ENCODE measurements around the gene SHE.
"Not testable (repeated sequence)": the region's sequence is repeated elsewhere in the genome, so short reads cannot be mapped to it uniquely, and the experiment has no call there.

SHE gene

DNA sequence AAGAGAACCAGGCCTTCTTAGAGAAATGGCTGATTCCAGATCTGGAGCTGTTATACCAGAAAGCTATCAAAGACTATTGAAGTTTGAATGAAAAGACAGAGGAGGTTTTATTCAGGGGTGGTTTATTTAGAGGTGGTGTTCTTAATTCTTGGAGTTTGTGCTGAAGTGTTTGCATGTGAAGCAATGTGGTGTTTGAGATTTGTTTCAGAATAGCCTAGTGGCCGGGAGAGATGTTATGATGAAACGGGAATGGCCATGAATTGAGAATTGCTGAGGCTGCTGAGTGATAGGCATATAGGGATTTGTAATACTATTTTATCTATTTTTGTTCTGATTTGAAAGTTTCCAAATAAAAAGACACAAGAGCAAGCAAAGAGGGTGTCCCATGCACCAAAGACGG lies 10.5 kb upstream of the SHE start:
- no peak for DNase-seq

DNA sequence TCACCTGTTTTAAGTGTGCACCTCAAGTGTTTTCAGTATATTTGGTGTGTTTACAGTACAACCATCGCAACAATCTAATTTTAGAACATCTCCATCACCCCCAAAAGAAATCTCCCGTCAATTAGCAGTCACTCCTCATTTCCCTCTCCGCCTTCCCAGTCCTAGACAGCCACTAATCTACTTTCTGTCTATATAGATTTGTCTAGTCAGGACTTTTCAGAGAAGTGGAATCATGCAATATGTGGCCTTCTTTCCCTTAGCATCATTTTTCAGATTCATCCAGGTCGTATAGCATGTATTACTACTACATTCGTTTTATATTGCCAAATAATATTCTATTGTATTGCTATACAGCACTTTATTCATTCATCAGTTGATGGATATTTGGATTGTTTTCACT lies 1.7 kb upstream of the SHE start:
- no peak for DNase-seq

DNA sequence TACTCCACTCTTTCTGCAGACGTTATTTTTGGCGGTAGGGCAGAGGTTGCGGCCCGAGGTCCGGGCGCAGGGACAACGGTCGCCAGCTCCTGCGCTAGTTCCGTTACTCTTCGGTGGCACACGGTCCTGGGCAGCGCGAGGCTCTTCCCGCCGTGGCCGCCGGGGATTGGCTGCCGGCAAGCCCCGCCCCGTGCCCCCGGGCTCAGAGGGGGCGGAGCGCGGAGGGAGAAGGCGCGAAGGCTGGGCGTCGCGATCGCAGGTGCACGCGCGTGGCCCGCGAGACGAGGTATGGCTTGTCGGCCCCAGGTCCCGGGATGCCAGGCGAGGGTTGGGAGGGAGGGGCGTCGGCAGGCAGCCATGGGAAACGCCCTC lies 518 bp upstream of the SHE start:
- no peak for DNase-seq

DNA sequence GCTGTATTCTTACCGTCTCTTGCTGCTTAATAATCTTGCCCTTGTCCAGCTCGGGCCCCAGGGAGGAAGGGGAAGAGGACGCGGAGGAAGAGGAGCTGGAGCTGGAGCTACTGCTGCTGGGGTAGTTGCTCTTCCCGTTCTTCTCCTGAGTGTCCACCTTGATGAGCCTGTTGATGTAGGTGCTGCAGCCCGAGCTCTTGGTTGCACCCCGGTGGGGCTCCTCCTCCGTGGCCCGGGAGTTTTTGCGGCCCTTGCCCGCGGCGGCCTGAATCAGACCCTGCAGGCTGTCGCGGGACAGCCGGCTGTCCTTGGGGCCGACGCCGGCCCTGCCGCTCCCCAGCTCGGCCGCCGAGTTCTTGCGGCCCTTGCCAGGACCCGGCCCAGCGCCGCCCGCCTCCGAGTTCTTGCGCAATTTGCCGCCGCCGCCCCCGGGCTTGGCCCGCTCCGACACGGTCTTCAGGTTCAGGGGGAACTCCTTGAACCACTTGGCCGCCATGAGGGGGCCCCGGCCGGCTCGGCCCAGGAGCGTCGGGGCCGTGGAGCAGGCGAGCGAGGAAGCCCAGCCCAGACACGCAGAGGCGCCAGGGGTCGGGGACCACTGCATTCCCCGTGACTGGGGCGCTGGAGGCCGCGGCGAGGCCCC lies 668 bp downstream of the SHE start:
- peak in 1 of 2 donors; percentile 16 for DNase-seq

DNA sequence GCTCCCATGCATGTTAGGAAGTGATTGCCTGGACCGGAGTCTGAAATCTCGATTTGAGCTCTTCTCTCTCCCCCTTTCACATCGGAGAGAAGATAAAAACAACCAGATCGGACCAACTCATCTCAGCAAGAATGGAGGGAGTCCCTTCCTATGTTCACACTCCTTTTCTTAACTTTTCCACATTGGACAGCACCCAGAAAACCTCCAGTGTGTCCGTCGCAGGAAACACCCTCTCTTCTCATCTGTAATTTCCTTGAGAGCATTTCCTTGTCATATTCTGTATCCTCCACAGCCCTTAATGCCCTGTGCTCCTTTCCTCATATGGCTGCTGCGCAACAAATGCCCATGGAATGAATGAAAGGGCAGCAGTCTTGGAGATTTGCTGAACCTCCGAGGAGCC lies 1.7 kb downstream of the SHE start:
- DNase-seq: no peak

DNA sequence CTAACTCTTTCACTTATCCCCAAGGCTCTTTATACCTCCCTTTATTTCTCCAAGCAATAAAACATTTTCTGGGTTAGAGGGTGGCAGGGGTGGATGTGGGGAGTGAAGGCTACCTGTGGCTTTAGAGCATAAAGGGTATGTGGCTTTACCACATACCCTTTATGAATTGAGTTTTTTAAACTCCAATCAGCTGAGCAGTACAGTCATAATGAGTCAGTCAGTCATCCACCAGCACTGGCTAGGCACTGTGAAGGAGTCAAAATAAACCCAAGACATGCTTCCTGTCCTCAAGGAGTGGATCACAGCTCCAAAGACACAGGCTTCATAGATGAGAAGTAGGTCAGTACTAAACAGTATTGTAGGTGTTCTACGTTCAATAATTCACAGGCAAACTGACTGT lies 2.8 kb downstream of the SHE start:
- no peak for DNase-seq

DNA sequence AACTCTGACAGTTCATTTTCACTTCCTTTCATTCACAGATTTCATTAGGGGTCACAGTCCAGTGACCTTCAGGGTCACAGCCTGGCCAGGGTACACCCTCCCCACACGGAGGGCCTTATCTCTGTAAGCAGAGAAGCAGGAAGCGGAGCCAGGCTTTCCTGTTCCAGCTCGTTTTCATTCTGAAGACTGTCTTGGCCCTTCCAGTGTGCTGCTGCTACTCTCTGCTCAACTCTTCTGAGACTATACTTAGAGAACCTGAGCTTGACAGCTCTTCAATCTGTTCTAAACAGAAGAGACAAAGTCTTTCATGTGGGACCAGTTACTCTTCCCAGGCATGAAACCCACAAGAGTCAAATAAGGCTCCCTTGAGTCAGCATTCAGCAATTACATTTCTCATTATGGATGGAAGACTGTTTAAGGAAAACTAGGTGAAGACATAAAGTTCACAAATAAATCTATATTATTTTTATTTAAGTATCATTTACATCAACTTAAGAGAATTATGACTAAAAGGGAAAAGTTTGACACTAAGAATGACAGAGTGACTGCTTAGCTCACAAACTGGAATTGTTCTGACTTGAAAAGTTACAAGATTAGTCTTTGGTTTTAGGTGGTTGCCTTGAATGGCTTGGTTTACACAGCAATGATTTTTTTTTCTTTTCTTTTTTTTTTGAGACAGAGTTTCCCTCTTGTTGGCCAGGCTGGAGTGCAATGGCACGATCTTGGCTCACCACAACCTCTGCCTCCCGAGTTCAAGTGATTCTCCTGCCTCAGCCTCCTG lies 5.0 kb downstream of the SHE start:
- no peak for DNase-seq

DNA sequence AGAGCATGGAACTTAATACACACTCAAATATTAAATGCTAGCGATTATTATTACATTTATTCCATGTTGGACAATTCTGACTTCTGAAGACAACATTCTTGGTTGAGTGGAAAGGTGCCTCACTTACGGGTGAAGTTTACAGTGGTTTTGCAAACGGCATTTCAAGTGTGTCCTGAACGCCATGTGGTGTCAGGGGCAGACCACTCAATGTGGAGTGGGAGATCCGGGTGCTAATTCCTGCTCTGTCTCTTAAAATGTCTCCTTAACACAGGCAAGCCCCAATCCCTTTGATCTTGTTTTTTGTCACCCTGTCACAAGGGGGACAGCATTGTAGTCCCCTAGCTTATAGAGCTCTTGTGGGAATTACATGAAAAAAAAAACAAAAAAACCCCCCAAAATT lies 5.8 kb downstream of the SHE start:
- DNase-seq: no peak

DNA sequence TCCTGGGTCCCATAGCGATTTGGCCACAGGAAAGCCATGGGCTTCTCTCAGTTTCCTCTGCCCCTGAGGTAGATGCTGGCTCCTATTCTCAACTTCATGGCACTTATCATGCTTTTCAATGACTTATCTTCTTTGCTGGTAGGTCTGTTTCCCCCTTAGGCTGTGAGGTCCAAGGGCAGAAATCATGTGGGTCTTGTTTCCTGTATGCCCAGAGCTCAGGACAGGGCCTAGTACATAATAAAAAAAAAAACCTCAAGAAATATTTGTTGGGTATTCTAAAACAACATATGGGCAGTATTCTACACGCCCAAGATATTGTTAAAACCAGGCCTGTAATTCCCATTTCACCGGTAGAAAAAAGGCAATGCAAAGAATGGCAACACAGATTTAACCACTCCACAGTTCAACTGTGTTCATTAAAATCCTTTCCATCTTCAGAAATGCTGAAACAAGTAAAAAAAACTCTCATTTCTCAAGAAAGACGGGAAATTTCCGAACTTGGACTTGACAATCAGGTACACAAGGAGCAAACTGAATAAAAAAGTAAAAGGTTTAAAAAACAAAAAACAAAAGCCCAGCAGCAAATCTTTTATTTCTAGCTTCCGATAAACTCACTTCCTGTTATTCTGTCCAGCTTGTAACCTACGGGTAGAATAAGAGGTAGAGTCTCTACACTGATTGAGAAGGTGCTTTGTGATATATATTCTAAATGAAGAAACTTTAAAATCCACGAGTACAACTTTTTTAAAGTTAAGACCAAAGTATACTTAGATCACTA lies 6.5 kb downstream of the SHE start:
- no peak for DNase-seq

DNA sequence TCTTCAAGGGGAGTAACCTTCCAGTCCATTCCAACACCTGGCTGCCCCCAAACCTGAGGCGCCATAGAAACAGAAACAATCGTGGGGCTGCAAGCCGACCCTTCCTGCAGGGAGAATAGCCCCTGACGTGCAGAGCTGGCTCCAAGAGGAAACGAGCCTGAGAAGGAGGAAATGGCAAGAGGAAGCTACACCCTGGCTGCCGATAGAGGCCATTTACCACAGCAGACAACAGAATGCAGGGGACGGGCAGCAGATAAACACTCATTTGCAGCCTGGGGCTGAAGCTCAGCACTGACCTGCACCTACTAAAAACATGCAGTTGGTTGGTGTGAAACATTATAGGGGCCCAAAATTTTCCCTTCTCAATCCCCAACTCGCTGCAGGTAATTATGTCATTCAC lies 8.9 kb downstream of the SHE start:
- peak; percentile 35 to 60 for DNase-seq

DNA sequence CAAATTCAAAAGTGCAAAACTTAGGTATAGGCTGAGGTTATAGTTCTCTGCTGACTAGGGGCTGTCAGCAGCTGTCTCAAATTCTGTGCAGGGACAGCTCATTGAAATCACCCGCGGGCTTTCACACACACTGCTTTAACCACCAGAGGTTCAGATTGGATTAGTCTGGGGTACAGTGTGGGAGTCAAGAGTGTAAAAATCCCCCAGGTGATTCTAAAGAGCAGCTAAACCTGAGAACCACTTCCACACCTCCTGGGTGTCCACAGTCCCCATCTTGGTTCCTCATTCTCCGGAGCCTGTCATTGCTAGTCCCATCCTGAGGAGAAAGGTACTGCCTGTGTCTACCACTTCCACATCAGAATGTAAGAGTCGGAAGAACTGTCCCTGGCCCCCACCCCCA lies 10.1 kb downstream of the SHE start:
- DNase-seq: no peak

DNA sequence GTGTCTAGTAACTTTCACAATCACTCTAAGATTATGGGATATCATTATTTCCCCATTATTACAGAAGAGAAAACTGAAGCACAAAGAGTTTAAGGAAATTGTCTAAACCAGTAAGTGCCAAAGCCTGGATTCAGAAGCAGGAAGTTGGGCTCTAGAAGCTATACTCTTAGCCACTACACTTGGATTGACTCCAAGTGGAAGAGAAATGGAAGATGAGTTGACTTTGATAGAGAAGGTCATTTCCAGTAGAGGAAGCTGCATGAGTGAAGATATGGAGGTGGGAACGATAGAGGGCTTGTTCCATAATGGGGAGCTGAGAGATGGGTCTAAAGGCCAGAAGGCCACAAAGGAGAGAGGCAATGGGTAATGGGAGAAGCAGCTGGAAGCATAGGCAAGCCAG lies 11.9 kb downstream of the SHE start:
- peak; percentile 51 to 62 for DNase-seq

DNA sequence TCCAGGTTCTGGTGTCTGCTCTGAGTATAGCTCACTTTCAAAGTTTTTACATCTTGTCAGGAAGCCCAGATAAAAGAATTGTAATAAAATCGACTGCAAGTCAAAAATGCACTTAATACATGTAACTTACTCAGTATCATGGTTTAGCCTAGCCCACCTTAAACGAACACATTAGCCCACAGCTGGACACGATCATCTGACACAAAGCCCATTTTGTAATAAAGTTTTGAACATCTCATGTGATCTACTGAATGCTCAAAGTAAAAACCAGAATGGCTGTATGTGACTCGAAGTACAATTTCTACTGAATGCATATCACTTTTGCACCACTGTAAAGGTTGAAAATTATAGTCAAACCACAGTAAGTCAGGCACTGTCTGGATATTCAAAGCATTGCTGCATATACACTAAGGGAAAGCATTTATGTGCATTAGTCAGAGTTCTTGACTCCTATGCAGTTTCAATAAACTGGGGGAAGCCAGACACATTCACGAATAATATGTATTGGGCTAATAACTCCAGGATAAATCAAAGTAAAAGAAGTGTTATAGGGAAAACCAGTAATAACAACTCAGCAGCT lies 12.4 kb downstream of the SHE start:
- DNase-seq: no peak

DNA sequence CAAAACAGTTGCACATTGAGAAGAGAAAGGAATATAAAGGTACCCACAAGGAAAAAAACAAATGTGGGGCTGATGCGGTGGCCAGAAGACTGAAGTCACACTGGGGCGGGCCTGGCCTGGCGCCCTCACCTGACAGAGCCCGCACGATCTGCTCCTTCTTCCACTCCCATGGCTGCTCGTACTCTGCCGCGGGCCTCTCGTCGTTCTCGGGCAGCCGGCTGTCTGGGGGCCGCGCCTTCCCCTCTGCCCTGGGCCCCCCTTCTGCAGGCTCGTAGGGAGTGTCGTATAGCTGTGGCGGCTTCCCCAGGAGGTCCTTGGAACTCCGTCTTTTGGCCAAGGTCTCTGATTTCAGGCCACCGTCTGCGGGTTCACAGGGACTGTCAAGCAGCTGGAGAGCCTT lies 13.3 kb downstream of the SHE start:
- DNase-seq: no peak

DNA sequence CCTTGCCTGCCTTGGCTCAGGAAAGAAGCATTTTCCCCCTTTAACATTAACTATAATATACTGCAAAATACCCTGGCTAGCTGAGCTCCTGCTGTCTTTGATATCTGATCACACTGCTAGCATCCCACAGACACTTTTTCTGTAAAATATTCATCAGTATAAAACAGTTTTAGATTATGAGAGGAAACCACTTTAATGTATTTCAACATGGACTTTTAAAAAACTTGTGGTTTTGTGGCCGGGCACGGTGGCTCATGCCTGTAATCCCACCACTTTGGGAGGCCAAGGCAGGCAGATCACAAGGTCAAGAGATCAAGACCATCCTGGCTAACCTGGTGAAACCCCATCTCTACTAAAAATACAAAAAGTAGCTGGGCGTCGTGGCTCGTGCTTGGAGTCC lies 15.5 kb downstream of the SHE start:
- DNase-seq: not testable (repeated sequence)

DNA sequence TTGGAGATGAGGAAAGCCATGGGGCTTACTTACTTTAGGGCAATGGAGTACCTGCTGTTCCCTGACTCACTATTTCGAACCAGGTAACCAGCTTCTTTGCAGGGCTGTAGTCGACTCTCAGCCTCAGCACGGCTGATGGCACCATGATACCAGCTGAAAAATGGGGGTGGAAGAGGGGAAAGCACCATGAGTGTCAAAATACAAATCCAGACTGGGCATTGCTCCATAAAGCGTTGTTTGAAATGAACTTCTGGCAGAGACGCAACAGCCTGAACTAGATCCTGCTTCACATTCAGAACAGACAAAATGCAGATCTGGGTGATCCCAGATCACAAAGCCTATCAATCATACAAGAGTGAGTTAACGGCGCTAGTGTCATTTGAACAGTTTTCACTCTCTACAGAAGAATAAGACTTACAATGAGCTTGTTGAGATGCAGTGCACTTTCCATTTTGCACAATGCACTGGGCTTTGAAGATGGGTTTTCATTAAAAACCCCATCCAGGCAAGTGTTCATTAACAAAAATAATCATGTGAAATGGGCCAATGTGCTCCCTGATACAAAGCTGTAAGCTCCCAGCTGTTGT lies 16.2 kb downstream of the SHE start:
- no peak for DNase-seq

DNA sequence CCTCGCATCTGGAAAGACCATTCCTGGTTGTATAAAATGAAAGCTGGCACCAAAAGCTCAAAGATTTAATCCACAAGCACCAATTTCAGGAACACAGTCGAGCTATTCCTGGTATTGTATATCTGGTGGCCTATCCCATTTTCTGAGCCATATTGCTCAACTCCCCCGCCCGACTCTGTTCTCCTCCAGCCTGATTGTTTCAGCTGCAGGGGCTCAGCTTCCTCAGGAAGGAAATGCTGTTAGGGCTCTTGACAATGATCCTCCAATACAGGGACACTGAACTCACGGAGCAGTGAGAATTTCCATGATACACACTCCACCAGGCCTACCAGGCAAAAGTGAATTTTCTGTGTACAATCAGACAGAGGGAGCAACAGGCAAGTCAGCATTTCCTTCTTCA lies 17.1 kb downstream of the SHE start:
- peak in 1 of 2 donors; percentile 13 for DNase-seq

DNA sequence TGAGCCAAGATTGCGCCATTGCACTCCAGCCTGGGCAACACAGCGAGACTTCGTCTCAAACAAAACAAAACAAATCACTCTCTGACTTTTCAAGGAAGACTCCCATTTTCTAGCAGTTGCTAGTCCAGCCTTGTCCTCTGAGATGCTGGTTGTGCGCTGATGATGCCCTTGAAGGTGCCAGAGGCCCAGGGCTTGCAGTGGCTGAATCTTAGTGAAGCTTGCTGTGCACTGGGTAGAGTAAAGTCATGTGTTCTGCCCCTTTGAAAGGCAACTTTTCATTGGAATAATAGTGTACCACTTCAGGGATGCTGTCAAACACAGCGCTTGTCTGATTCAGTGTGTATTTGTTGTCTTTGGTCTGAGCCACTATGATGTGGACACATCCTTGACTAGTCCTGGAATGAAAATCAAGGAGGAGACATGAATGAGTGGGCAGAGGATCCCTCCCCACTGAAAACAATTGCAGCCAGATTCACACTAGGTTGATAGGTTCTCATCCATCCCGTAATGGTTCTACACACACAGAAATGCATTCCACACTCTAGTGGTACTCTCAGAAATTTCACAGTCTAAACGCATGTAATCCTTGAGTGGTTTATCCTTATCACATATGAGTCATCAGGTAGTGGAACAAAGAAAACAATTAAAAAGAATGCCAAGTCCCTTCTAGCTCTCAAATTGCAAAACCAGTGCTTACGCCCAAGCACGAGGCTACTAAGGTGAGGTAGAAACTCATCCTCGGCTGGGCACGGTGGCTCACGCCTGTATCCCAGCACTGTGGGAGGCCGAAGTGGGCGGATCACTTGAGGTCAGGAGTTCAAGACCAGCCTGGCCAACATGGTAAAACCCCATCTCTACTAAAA lies 18.0 kb downstream of the SHE start:
- DNase-seq: no peak

DNA sequence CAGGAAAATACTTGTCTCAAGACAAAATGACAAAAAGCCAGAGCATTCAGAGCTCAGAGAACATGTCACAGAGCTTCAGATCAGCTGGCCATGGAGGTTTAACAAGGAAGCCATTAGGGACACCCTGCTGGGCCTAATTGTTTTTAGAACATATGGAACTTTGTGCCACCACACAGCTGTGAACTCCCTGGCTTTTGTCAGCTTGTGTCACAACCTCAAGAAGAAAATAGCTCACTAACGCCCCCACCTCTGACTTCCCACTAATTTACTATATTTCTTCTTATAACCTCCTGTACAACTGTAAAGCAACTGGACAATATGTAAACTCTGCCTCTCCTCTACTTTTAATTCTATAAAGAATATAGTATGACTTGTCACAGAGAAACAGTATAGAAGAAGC lies 21.2 kb downstream of the SHE start:
- DNase-seq: peak; percentile 46 to 58

DNA sequence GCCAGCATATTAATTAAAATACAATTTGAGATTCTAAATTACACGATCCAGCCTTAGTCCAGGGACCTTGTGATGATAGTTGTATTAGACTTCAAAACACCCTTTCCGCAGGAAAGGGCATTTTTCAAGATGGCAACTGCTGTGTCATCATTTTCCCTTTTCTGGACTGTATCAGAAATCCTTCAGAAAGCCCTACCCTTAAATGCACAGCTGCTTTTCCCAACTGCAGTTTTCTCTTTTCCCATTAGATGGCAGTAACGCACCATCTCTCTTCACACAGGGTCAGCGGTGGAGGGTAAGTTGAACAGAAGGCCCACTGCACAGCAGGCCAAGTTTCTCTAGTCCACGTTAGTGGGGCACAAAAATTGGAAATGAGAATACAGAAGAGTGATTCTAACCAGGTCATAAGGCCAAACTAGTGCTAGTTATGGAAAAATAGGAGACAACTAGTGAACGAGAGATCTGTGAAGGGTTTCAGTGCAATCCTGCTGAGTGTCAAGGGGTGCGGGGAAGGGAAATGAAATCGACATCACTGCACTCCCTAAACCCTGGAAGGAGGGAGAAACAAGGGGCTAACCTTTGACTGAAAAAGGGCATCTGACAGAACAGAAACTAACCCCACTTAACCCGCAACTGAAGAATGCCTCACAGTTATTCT lies 22.3 kb downstream of the SHE start:
- DNase-seq: peak; percentile 72 to 99

DNA sequence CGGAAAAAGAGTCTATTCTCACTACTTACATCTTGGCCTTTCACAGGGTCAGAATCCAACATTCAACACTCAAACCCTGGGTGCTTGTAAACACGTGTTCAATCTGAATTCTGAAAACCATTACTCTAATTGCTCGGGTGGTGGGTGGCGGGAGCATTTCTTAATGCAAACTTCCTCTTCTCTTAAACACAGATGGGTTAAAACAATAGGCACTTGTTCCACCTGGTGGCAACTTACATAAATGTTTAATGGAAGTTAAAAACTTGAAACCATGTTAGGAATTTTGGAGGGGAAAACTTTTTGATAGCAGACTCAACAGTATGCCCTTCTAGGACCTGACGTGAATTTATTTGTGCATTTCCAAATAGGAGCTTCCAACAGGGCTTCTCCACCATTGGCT lies 23.6 kb downstream of the SHE start:
- DNase-seq: peak; percentile 77 to 85

DNA sequence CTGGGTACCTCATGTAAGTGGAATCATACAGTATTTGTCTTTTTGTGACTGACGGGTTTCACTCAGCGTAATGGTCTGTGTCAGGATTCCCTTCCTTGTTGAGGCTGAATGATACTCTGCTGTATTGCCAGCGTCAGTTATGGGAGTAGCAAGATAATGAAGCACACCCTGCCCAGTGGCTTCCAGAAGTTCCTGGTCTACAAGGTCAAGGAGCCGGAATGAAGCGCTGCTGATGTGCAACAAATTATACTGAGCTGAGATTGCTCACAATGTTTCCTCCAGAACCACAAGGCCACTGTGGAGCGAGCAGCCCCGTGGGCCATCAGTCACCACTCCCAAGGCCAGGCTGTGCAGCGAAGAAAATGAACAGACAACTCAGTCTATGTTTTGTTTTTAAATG lies 24.2 kb downstream of the SHE start:
- DNase-seq: no peak
